GM12865 (cell line): ENCODE data around the gene C1QL4.

Source experiments
- DNase-seq: peaks from one replicate; pipeline ENCODE4 v3.0.0; 2010; ENCODE audit warnings: low read depth
- H3K4me3 ChIP-seq: 2 replicates; pipeline ENCODE4 v1.5.1; 2011; ENCODE audit warnings: mild to moderate bottlenecking, low read depth, low read length, control low read depth
- TF ChIP-seq, protein P1 (sequence below): IDR thresholded peaks from 2 replicates; pipeline ENCODE4 v1.5.1; 2011; ENCODE audit warnings: low read length, control low read depth, low read depth, inconsistent platforms; ENCODE audit not compliant: insufficient read depth; ENCODE audit errors: missing control alignments

C1QL4 gene

DNA sequence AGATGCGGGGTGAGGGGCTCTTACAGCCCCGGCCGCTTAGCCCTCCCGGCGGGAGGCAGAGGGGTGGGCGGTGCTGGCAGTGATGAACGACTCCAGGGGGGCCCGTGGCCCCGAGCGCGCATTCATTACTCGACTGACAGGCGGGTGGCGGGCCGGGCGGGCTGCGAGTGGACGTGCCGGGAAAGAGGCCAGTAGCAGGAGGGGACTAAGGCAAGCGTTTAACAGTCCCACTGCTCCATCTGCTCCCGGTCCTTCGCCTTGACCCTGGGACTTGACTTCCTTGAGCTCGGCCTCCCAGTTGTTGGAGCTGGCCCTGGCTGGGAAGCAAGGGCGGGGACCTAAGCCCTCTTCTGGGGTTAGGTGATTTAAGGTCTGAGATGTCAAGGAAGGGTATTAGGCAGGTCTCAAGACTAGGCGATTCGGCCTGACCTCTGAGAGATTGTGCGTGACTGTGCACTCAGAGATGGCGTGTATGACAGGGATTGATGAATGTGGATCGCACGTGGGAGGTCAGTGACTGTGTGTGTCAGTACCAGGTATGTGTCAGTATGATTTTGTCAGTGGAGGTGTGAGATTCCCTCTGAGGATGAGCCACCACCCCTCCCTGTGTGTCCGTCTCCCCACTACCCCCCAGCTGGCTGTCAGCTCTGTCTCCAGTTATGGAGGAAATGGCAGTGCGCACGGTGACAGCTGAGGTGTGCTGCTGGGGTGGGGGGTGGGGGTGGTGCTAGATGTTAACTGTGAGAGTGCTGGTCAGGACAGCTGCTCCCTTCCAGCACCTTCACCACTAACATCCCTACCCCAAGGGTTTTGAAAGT lies 6.1 kb upstream of the C1QL4 start:
- TF ChIP-seq, protein P1, sequence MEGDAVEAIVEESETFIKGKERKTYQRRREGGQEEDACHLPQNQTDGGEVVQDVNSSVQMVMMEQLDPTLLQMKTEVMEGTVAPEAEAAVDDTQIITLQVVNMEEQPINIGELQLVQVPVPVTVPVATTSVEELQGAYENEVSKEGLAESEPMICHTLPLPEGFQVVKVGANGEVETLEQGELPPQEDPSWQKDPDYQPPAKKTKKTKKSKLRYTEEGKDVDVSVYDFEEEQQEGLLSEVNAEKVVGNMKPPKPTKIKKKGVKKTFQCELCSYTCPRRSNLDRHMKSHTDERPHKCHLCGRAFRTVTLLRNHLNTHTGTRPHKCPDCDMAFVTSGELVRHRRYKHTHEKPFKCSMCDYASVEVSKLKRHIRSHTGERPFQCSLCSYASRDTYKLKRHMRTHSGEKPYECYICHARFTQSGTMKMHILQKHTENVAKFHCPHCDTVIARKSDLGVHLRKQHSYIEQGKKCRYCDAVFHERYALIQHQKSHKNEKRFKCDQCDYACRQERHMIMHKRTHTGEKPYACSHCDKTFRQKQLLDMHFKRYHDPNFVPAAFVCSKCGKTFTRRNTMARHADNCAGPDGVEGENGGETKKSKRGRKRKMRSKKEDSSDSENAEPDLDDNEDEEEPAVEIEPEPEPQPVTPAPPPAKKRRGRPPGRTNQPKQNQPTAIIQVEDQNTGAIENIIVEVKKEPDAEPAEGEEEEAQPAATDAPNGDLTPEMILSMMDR, result no peak
- no peak overlapping the region for H3K4me3 ChIP-seq
- DNase-seq, result peak; percentile 22

- TF ChIP-seq, protein P1, result peak; percentile 84
- DNase-seq, result peak; percentile 88
- H3K4me3 ChIP-seq, result no peak overlapping the region
Measured at GRCh38 chr12:49342066-49342913, 5.3 kb upstream of the C1QL4 start.

GRCh38 chr12:49341777-49342065 lies 4.7 kb upstream of the C1QL4 start:
- no peak overlapping the region for H3K4me3 ChIP-seq
- no peak for DNase-seq
- TF ChIP-seq, protein P1, result no peak

GRCh38 chr12:49340971-49341776 lies 4.2 kb upstream of the C1QL4 start:
- TF ChIP-seq, protein P1, result no peak
- no peak overlapping the region for H3K4me3 ChIP-seq
- DNase-seq, result no peak

DNA sequence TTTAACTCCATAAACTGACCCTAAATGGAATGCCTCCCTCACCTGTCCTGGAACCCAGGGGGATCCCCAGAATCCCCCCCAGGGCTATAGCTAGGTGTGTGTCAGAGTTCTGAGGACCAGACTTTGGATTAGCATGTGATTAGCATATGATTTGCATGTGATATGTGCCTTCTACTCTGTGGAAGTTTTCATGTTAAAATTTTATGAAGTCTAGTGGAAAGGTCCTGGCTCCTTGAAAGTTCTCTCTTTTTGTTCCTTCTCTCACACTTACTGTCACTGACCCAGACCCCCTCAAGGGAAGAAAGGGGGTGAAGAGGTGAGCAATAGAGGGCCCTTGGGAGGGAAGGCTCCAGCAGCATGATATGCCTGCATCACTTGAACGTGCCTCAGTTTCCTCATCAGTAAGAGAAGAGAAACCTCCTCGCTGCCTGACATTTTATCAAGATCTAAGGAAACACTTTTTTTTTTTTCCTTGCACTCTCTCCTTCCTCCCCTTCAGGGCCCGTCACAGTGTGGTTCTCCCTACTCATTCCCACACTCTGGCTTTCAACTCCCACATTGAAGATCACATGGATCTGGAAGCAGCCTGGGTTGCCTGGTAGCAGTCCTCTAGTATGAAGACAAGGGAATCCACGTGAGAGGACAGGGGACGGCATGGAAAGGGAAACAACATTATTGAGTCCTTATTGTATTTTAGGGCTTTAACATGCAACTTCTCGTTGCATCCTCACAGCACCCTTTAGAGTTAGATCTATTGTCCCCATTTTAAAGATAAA lies 3.3 kb upstream of the C1QL4 start:
- TF ChIP-seq, protein P1, result no peak
- DNase-seq, result no peak
- H3K4me3 ChIP-seq, result no peak overlapping the region

DNA sequence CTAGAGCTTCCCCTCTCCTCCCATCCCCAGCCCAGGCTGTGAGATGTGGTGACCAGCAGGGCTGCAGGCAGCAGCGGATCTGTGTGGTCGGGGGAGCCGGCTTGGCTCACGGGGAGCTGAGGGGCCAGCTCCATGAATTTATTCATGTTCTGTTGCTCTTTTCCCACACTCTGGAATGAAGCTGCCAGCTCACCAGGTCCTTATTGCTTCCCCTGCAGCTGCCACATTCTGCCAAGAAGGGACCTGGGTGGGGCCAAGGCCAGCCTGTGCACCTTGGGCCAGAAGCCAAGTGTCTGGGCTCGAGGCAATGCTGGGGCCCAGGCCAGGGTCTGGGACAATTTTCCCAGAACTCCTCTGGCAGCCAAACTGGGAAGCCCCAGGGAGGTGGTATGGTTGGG lies 2.5 kb upstream of the C1QL4 start:
- H3K4me3 ChIP-seq, result no peak overlapping the region
- no peak for DNase-seq

More for the DNA sequence above, 2.5 kb upstream of the C1QL4 start:
- TF ChIP-seq, protein P1, result no peak
